Neural progenitor cell (in vitro differentiated cells): ENCODE measurements around the gene PRSS50.

Experiments
- CTCF ChIP-seq: fragments of 200-600 bp; sonication (generic); IDR thresholded peaks from 2 replicates; pipeline ENCODE4 v1.5.1; 2017; ENCODE audit warnings: antibody characterized with exemption, mild to moderate bottlenecking
- EZH2 ChIP-seq: fragments of 200-600 bp; sonication (generic); IDR thresholded peaks from 2 replicates; pipeline ENCODE4 v1.6.1; 2017; ENCODE audit warnings: antibody characterized with exemption, mild to moderate bottlenecking, moderate library complexity
- EZH2phosphoT487 ChIP-seq: fragments of 200-600 bp; sonication (generic); IDR thresholded peaks from 2 replicates; pipeline ENCODE4 v1.6.1; 2017; ENCODE audit warnings: antibody characterized with exemption

- TF ChIP-seq EZH2: peak; percentile 39
- TF ChIP-seq CTCF: no peak
- TF ChIP-seq EZH2phosphoT487: peak; percentile 17
Measured at GRCh38 chr3:46701181-46701939, 16.3 kb downstream of the PRSS50 start, which contains the start of gene TMIE.
